Astrocyte (in vitro differentiated cells and primary cell): ENCODE measurements around the gene SMIM10L2A. TPM values are rescaled to one million over a fixed set of nuclear protein-coding genes. Genes with fewer than 3 reads are reported as not detected.

Experiments used
- DNase-seq: peaks from one replicate; pipeline ENCODE4 v3.0.0-alpha.2; 2010; ENCODE audit warnings: low read depth
- FAIRE-seq: peaks from 2 replicates; lab custom pipeline; 2011; peaks lifted over from hg19 to GRCh38; lab: Jason Lieb, UNC
- H2AFZ ChIP-seq: 2 replicates; pipeline ENCODE4 v1.6.0; 2012; ENCODE audit warnings: low read depth, low read length, inconsistent platforms
- H3K27ac ChIP-seq: 2 replicates; pipeline ENCODE4 v1.5.1; 2011; ENCODE audit warnings: low read depth, low read length, inconsistent platforms
- H3K27me3 ChIP-seq: 2 replicates; pipeline ENCODE4 v1.6.0; 2011; ENCODE audit warnings: low read length, inconsistent platforms; ENCODE audit not compliant: insufficient read depth
- H3K36me3 ChIP-seq: 2 replicates; pipeline ENCODE4 v1.5.1; 2011; ENCODE audit warnings: low read length, inconsistent platforms; ENCODE audit not compliant: insufficient read depth
- H3K4me1 ChIP-seq: 2 replicates; pipeline ENCODE4 v1.5.1; 2011; ENCODE audit warnings: low read length, inconsistent platforms; ENCODE audit not compliant: insufficient read depth
- H3K4me2 ChIP-seq: 2 replicates; pipeline ENCODE4 v1.6.0; 2012; ENCODE audit warnings: low read length, inconsistent platforms
- H3K4me3 ChIP-seq: 2 replicates; pipeline ENCODE4 v1.5.1; 2011; ENCODE audit warnings: low read depth, mild to moderate bottlenecking, low read length, inconsistent platforms; ENCODE audit not compliant: insufficient read depth
- H3K79me2 ChIP-seq: 2 replicates; pipeline ENCODE4 v1.6.0; 2012; ENCODE audit warnings: mild to moderate bottlenecking, low read length, inconsistent platforms; ENCODE audit not compliant: insufficient read depth
- H3K9ac ChIP-seq: 2 replicates; pipeline ENCODE4 v1.6.0; 2012; ENCODE audit warnings: mild to moderate bottlenecking, low read length, inconsistent platforms
- H3K9me3 ChIP-seq: 2 replicates; pipeline ENCODE4 v1.5.1; 2012; ENCODE audit warnings: low read depth, mild to moderate bottlenecking, low read length, inconsistent platforms; ENCODE audit not compliant: insufficient read depth
- H4K20me1 ChIP-seq: 2 replicates; pipeline ENCODE4 v1.6.0; 2012; ENCODE audit warnings: low read length, inconsistent platforms; ENCODE audit not compliant: insufficient read depth
- H3K27ac Mint-ChIP-seq: one replicate; pipeline ENCODE4 v1.8.0; 2021; ENCODE audit warnings: mild to moderate bottlenecking, mixed read lengths; ENCODE audit not compliant: unreplicated experiment
- H3K27me3 Mint-ChIP-seq: one replicate; pipeline ENCODE4 v1.8.0; 2021; ENCODE audit warnings: low read depth, mixed read lengths; ENCODE audit not compliant: unreplicated experiment
- H3K36me3 Mint-ChIP-seq: one replicate; pipeline ENCODE4 v1.8.0; 2021; ENCODE audit warnings: low read depth, mixed read lengths; ENCODE audit not compliant: unreplicated experiment
- H3K4me1 Mint-ChIP-seq: one replicate; pipeline ENCODE4 v1.8.0; 2021; ENCODE audit warnings: low read depth, mixed read lengths; ENCODE audit not compliant: unreplicated experiment
- H3K4me3 Mint-ChIP-seq: one replicate; pipeline ENCODE4 v1.8.0; 2021; ENCODE audit warnings: mild to moderate bottlenecking, moderate library complexity, mixed read lengths; ENCODE audit not compliant: unreplicated experiment
- H3K9me3 Mint-ChIP-seq: one replicate; pipeline ENCODE4 v1.8.0; 2021; ENCODE audit warnings: mild to moderate bottlenecking, mixed read lengths; ENCODE audit not compliant: unreplicated experiment
- CTCF ChIP-seq: IDR thresholded peaks from 2 replicates; pipeline ENCODE4 v1.5.1; 2011; ENCODE audit warnings: low read depth, mild to moderate bottlenecking, inconsistent platforms, low read length, moderate library complexity; ENCODE audit not compliant: insufficient read depth
- EZH2 ChIP-seq: IDR thresholded peaks from 2 replicates; pipeline ENCODE4 v1.6.1; 2012; ENCODE audit warnings: mild to moderate bottlenecking, low read length, inconsistent platforms; ENCODE audit not compliant: insufficient read depth
- total RNA-seq: library from RNA; stranded (reverse); gene quantifications from 2 replicates; pipeline ENCODE4 v1.2.1, GENCODE V29; 2021

The SMIM10L2A gene
- total RNA-seq, 1 donor from 2014 or later, result 0.18 TPM

GRCh38 chrX:135435139-135435922 is 13.6 kb downstream of the SMIM10L2A start:
- Mint-ChIP-seq H3K36me3 (no peaks in the 10 kb centered on the region), H3K4me1 (no peaks in the 10 kb centered on the region), H3K27ac (no peak overlapping the region), H3K4me3 (no peak overlapping the region), H3K9me3 (no peaks in the 10 kb centered on the region), H3K27me3 (no peaks in the 10 kb centered on the region)
- Histone ChIP-seq H3K36me3 (no peaks in the 10 kb centered on the region), H2AFZ (no peak overlapping the region), H3K27ac (no peak overlapping the region), H3K4me3 (no peak overlapping the region), H3K9me3 (no peaks in the 10 kb centered on the region), H3K4me1 (no peaks in the 10 kb centered on the region), H3K27me3 (no peaks in the 10 kb centered on the region), H4K20me1 (no peaks in the 10 kb centered on the region), H3K79me2 (no peaks in the 10 kb centered on the region), H3K4me2 (no peak overlapping the region), H3K9ac (no peak overlapping the region)
- FAIRE-seq, result no peak
- TF ChIP-seq CTCF (no peak), EZH2 (no peak)
- no peak for DNase-seq

- no peak overlapping the region for H2AFZ ChIP-seq
- H3K4me1 ChIP-seq, result no peaks in the 10 kb centered on the region
- H3K4me3 Mint-ChIP-seq, result no peak overlapping the region
- no peaks in the 10 kb centered on the region for H3K36me3 ChIP-seq
- H3K79me2 ChIP-seq, result no peaks in the 10 kb centered on the region
- no peak overlapping the region for H3K9ac ChIP-seq
- H3K4me1 Mint-ChIP-seq, result no peaks in the 10 kb centered on the region
- no peak for FAIRE-seq
- no peak for DNase-seq
- no peak overlapping the region for H3K27ac ChIP-seq
- H3K36me3 Mint-ChIP-seq, result no peaks in the 10 kb centered on the region
- H4K20me1 ChIP-seq, result no peaks in the 10 kb centered on the region
- H3K4me3 ChIP-seq, result no peak overlapping the region
- TF ChIP-seq EZH2 (no peak), CTCF (no peak)
- H3K9me3 Mint-ChIP-seq, result no peaks in the 10 kb centered on the region
- H3K27me3 Mint-ChIP-seq, result no peaks in the 10 kb centered on the region
- H3K27ac Mint-ChIP-seq, result no peak overlapping the region
- no peaks in the 10 kb centered on the region for H3K27me3 ChIP-seq
- no peaks in the 10 kb centered on the region for H3K9me3 ChIP-seq
- H3K4me2 ChIP-seq, result no peak overlapping the region
Observed at GRCh38 chrX:135435933-135436332, 14.2 kb downstream of the SMIM10L2A start.

- FAIRE-seq (no peak), DNase-seq (no peak)
- Histone ChIP-seq H3K4me3 (no peak overlapping the region), H3K27ac (no peak overlapping the region), H3K4me1 (no peaks in the 10 kb centered on the region), H3K27me3 (no peaks in the 10 kb centered on the region), H3K9me3 (no peaks in the 10 kb centered on the region), H3K36me3 (no peaks in the 10 kb centered on the region), H3K4me2 (no peak overlapping the region), H4K20me1 (no peaks in the 10 kb centered on the region), H3K9ac (no peak overlapping the region), H3K79me2 (no peaks in the 10 kb centered on the region), H2AFZ (no peak overlapping the region)
- H3K9me3 Mint-ChIP-seq, result no peaks in the 10 kb centered on the region
- H3K27me3 Mint-ChIP-seq, result no peaks in the 10 kb centered on the region
- H3K4me3 Mint-ChIP-seq, result no peak overlapping the region
- H3K36me3 Mint-ChIP-seq, result no peaks in the 10 kb centered on the region
- no peak for TF ChIP-seq CTCF
- H3K27ac Mint-ChIP-seq, result no peak overlapping the region
- H3K4me1 Mint-ChIP-seq, result no peaks in the 10 kb centered on the region
Observed at GRCh38 chrX:135436456-135436855, 14.7 kb downstream of the SMIM10L2A start.
